HCT116 (cell line): ENCODE measurements around the gene ZBTB38. TPM values are rescaled to one million over a fixed set of nuclear protein-coding genes. Genes with fewer than 3 reads are reported as not detected.

Source experiments
- ATAC-seq: fragments of 200-7000 bp; cut with Tn5 transposase; 2 replicates; pipeline ENCODE4 v1.9.1; 2020; ENCODE audit warnings: mild to moderate bottlenecking, moderate library complexity
- BruUV-seq: library from RNA; stranded (reverse); fragments of 400-500 nt; replicated peaks from 2 replicates; lab custom pipeline; 2021; lab: Mats Ljungman, UMichigan
- CTCF ChIA-PET: fragments of 300-600 bp; sonication (Branson Sonifier 250); formaldehyde crosslinking; loops from one replicate; lab custom pipeline; 2021; ENCODE audit warnings: antibody characterized with exemption; lab: Charles Lee
- POLR2A ChIA-PET: fragments of 300-600, 350-600 bp; sonication (Branson Sonifier 250); formaldehyde crosslinking; loops from one replicate; lab custom pipeline; 2021; ENCODE audit warnings: antibody characterized with exemption; lab: Charles Lee
- RAD21 ChIA-PET, 2 experiments: fragments of 300-600 bp; sonication (Branson Sonifier 250); formaldehyde crosslinking; loops; one replicate each; lab custom pipeline; 2023; ENCODE audit warnings: low total read pairs in 2 of 2; ENCODE audit not compliant: uncharacterized antibody in 2 of 2, unreplicated experiment in 2 of 2, low non-redundant PET in 1 of 2; lab: Charles Lee
- DNase-seq: peaks from one replicate; pipeline ENCODE4 v3.0.0-alpha.2; 2010; ENCODE audit warnings: low read depth, low spot score
- H2AFZ ChIP-seq: fragments of 200-600 bp; shearing (Covaris generic), sonication (generic); 2 replicates; pipeline ENCODE4 v1.6.1; 2017; ENCODE audit warnings: low read depth, mixed run types, mixed read lengths, antibody characterized with exemption, low read length; ENCODE audit not compliant: poor library complexity, severe bottlenecking
- H3K27ac ChIP-seq: 2 replicates; pipeline ENCODE4 v1.5.1; 2012; ENCODE audit warnings: low read depth, low read length
- H3K27me3 ChIP-seq: fragments of 200-600 bp; sonication (generic); 2 replicates; pipeline ENCODE4 v1.6.1; 2016; ENCODE audit warnings: mixed run types, low read length, mixed read lengths; ENCODE audit not compliant: insufficient read depth
- H3K36me3 ChIP-seq, 2 experiments: fragments of 200-500 bp in 1 of 2; fragments of 200-600 bp in 1 of 2; sonication (Bioruptor generic) in 1 of 2; sonication (generic) in 1 of 2; 2 replicates each; pipeline versions ENCODE4 v1.5.1 to v1.6.1; 2014 to 2016; ENCODE audit warnings: low read length in 2 of 2, inconsistent platforms in 1 of 2, mixed read lengths in 1 of 2, mixed run types in 1 of 2; ENCODE audit not compliant: insufficient read depth in 2 of 2, control insufficient read depth in 1 of 2
- H3K4me1 ChIP-seq, 2 experiments: fragments of 200-600 bp in 1 of 2; sonication (generic) in 1 of 2; 2 replicates each; pipeline versions ENCODE4 v1.5.1 to v1.6.1; 2012 to 2017; ENCODE audit warnings: low read length in 2 of 2, inconsistent platforms in 1 of 2, mild to moderate bottlenecking in 1 of 2, mixed read lengths in 1 of 2, mixed run types in 1 of 2, moderate library complexity in 1 of 2; ENCODE audit not compliant: insufficient read depth in 2 of 2, control insufficient read depth in 1 of 2
- H3K4me2 ChIP-seq: fragments of 200-600 bp; sonication (generic); 2 replicates; pipeline ENCODE4 v1.6.1; 2017; ENCODE audit warnings: mixed run types, low read length, mixed read lengths
- H3K4me3 ChIP-seq, 2 experiments: fragments of 200-600 bp in 1 of 2; sonication (generic) in 1 of 2; replicated peaks in 1 of 2; 2 replicates each; pipeline ENCODE4 v1.5.1; 2011 to 2016; ENCODE audit warnings: low read length in 2 of 2, control low read depth in 1 of 2, low read depth in 1 of 2, mild to moderate bottlenecking in 1 of 2, mixed read lengths in 1 of 2, mixed run types in 1 of 2
- H3K79me2 ChIP-seq: fragments of 200-600 bp; sonication (generic); 2 replicates; pipeline ENCODE4 v1.6.1; 2017; ENCODE audit warnings: mild to moderate bottlenecking, mixed run types, low read length, moderate library complexity, mixed read lengths; ENCODE audit not compliant: insufficient read depth
- H3K9ac ChIP-seq: fragments of 200-600 bp; sonication (generic); 2 replicates; pipeline ENCODE4 v1.6.1; 2016; ENCODE audit warnings: low read length, mixed read lengths
- H3K9me2 ChIP-seq: fragments of 200-600 bp; sonication (generic), shearing (Covaris generic); 2 replicates; pipeline ENCODE4 v1.6.1; 2017; ENCODE audit warnings: mixed run types, mild to moderate bottlenecking, moderate library complexity; ENCODE audit not compliant: insufficient read depth
- H3K9me3 ChIP-seq, 2 experiments: fragments of 200-500 bp in 1 of 2; fragments of 200-600 bp in 1 of 2; sonication (Bioruptor generic) in 1 of 2; sonication (generic) in 1 of 2; 2 replicates each; pipeline ENCODE4 v1.6.1; 2014 to 2017; ENCODE audit warnings: low read length in 2 of 2, mixed read lengths in 2 of 2, inconsistent platforms in 1 of 2, low read depth in 1 of 2, mild to moderate bottlenecking in 1 of 2, mixed run types in 1 of 2, moderate library complexity in 1 of 2; ENCODE audit not compliant: control insufficient read depth in 1 of 2, insufficient read depth in 1 of 2
- H4K20me1 ChIP-seq: fragments of 200-600 bp; sonication (generic), shearing (Covaris generic); 2 replicates; pipeline ENCODE4 v1.6.1; 2017; ENCODE audit warnings: mixed run types, mild to moderate bottlenecking, moderate library complexity; ENCODE audit not compliant: insufficient read depth
- CBX3 ChIP-seq: IDR thresholded peaks from 2 replicates; pipeline ENCODE4 v1.6.1; 2012; ENCODE audit warnings: low read depth
- ELF1 ChIP-seq: IDR thresholded peaks from 2 replicates; pipeline ENCODE4 v1.6.1; 2012; ENCODE audit warnings: low read depth, borderline replicate concordance
- EZH2 ChIP-seq: fragments of 200-600 bp; sonication (generic); IDR thresholded peaks from 2 replicates; pipeline ENCODE4 v1.6.1; 2017; ENCODE audit warnings: antibody characterized with exemption, mixed run types
- FOSL1 ChIP-seq: IDR thresholded peaks from 2 replicates; pipeline ENCODE4 v1.6.1; 2012; ENCODE audit warnings: low read depth
- SP1 ChIP-seq: IDR thresholded peaks from 2 replicates; pipeline ENCODE4 v1.6.1; 2012; ENCODE audit warnings: low read depth
- SRF ChIP-seq: IDR thresholded peaks from 2 replicates; pipeline ENCODE4 v1.6.1; 2012; ENCODE audit warnings: low read depth
- intact Hi-C: fragments of 100-400 bp; cut with micrococcal nuclease; formaldehyde crosslinking; loops from 2 replicates; pipeline ENCODE4 v1.10.0; 2022
- total RNA-seq: library from RNA; stranded (reverse); gene quantifications from one replicate; pipeline ENCODE4 v1.2.1, GENCODE V29; 2021; ENCODE audit not compliant: unreplicated experiment
- TF ChIP-seq, protein P1 (sequence below): IDR thresholded peaks from 2 replicates; pipeline ENCODE4 v1.6.1; 2011; ENCODE audit warnings: mild to moderate bottlenecking, low read length, moderate library complexity; ENCODE audit not compliant: insufficient replicate concordance; ENCODE audit errors: extremely low read depth

The ZBTB38 gene
- total RNA-seq, 1 experiment from 2014 or later = 33.5 TPM

DNA sequence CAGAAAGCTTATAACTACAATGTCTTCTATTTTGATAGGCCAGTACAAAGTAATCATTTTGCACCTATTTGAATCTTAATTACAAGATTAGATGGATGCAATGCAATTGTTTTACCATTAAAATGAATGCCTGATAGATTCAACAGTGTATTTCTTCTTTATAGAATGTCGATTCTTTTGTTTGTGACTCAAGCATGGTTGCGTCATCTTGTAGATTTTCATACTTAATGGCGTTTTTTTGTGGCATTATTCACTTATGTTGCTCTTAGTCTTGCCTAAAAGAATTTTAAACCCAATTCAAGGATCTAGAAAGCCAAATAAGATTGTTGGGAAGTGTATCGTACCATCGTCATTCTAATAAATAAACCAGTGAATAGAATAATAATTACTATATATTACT is 21.4 kb downstream of the ZBTB38 start (continued):
- no peak for TF ChIP-seq EZH2
- TF ChIP-seq CBX3 = no peak
- no peak for TF ChIP-seq FOSL1
- no peak for TF ChIP-seq SP1
- no peak for TF ChIP-seq ELF1
- TF ChIP-seq, protein P1, sequence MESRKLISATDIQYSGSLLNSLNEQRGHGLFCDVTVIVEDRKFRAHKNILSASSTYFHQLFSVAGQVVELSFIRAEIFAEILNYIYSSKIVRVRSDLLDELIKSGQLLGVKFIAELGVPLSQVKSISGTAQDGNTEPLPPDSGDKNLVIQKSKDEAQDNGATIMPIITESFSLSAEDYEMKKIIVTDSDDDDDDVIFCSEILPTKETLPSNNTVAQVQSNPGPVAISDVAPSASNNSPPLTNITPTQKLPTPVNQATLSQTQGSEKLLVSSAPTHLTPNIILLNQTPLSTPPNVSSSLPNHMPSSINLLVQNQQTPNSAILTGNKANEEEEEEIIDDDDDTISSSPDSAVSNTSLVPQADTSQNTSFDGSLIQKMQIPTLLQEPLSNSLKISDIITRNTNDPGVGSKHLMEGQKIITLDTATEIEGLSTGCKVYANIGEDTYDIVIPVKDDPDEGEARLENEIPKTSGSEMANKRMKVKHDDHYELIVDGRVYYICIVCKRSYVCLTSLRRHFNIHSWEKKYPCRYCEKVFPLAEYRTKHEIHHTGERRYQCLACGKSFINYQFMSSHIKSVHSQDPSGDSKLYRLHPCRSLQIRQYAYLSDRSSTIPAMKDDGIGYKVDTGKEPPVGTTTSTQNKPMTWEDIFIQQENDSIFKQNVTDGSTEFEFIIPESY = no peak

- Histone ChIP-seq H3K36me3 (no peaks in the 10 kb centered on the region), H3K9me2 (no peaks in the 10 kb centered on the region), H3K9ac (no peak overlapping the region), H3K27me3 (no peaks in the 10 kb centered on the region), H3K4me3 (no peak overlapping the region), H4K20me1 (no peaks in the 10 kb centered on the region), H3K79me2 (no peaks in the 10 kb centered on the region), H3K4me1 (no peaks in the 10 kb centered on the region), H2AFZ (no peak overlapping the region), H3K4me2 (no peak overlapping the region), H3K27ac (no peak overlapping the region), H3K9me3 (no peaks in the 10 kb centered on the region)
- CTCF ChIA-PET = no interaction called here
- DNase-seq (no peak), ATAC-seq (no peak)
- TF ChIP-seq SRF = no peak
- intact Hi-C loops = no loop called here
- POLR2A ChIA-PET = no interaction called here
- no TSS peak for BruUV-seq
- RAD21 ChIA-PET = no interaction called here
These were observed 22.4 kb downstream of the ZBTB38 start for GRCh38 chr3:141390747-141391146.
